Lung (tissue), 16 donors: Measurements from ENCODE around the gene FABP1. TPM values are rescaled to one million over a fixed set of nuclear protein-coding genes. Genes with fewer than 3 reads are reported as not detected.

Source experiments
- ATAC-seq: fragments of 200-7000 bp; cut with Tn5 transposase; one replicate; pipeline ENCODE4 v1.9.1; 2020; ENCODE audit warnings: moderate number of reproducible peaks; ENCODE audit not compliant: insufficient read depth, low FRiP score
- DNase-seq, 3 donors: peaks; one replicate each; pipeline ENCODE4 v3.0.0-alpha.2; 2013 to 2017
- H3K27ac ChIP-seq, 2 donors: one replicate each; pipeline ENCODE4 v1.5.1; 2013; ENCODE audit warnings: mild to moderate bottlenecking in 2 of 2, moderate library complexity in 2 of 2, control low read depth in 1 of 2, inconsistent platforms in 1 of 2, low read depth in 1 of 2, low read length in 1 of 2
- H3K27me3 ChIP-seq, 3 donors: one replicate each; pipeline ENCODE4 v1.5.1; 2013; ENCODE audit warnings: low read length in 2 of 3; ENCODE audit not compliant: control insufficient read depth in 3 of 3, insufficient read depth in 3 of 3
- H3K36me3 ChIP-seq, 4 donors: one replicate each; pipeline ENCODE4 v1.5.1; 2013; ENCODE audit warnings: low read length in 4 of 4, mild to moderate bottlenecking in 1 of 4, moderate library complexity in 1 of 4; ENCODE audit not compliant: control insufficient read depth in 4 of 4, insufficient read depth in 4 of 4
- H3K4me1 ChIP-seq, 5 donors: one replicate each; pipeline ENCODE4 v1.5.1; 2013; ENCODE audit warnings: low read length in 5 of 5, mild to moderate bottlenecking in 2 of 5, moderate library complexity in 1 of 5; ENCODE audit not compliant: control insufficient read depth in 5 of 5, insufficient read depth in 5 of 5
- H3K4me3 ChIP-seq: one replicate; pipeline ENCODE4 v1.5.1; 2013; ENCODE audit warnings: mild to moderate bottlenecking, control low read depth, moderate library complexity
- H3K9ac ChIP-seq, 2 donors: one replicate each; pipeline ENCODE4 v1.5.1; 2013; ENCODE audit warnings: low read length in 2 of 2, control low read depth in 1 of 2; ENCODE audit not compliant: insufficient read depth in 1 of 2
- H3K9me3 ChIP-seq, 4 donors: one replicate each; pipeline ENCODE4 v1.5.1; 2013; ENCODE audit warnings: low read length in 3 of 4, mild to moderate bottlenecking in 1 of 4, moderate library complexity in 1 of 4; ENCODE audit not compliant: control insufficient read depth in 4 of 4, insufficient read depth in 3 of 4
- CTCF ChIP-seq: IDR thresholded peaks from 2 replicates; pipeline ENCODE4 v1.5.1; 2012; ENCODE audit warnings: mild to moderate bottlenecking; ENCODE audit errors: control extremely low read depth, extremely low read depth
- WGBS, 2 donors: extraction: QIAGEN DNeasy Blood & Tissue Kit; methylation state at CpG; one replicate each; pipeline ENCODE4 v1.1.7; 2013; 5-methylcytosine and 5-hydroxymethylcytosine counted together
- long read RNA-seq, 5 donors: transcript quantifications; one replicate each; lab custom pipeline, GENCODE V29; 2026
- polyA plus RNA-seq, 2 donors: library from polyadenylated mRNA; stranded (reverse); fragments of 200-250 nt; gene quantifications; one replicate each; pipeline ENCODE4 v1.2.1, GENCODE V29; 2013
- total RNA-seq, 2 donors: library from RNA; depleted of rRNA in 1 of 2; stranded (reverse); fragments of >200 nt in 1 of 2; gene quantifications; one replicate each; pipeline ENCODE4 v1.2.1, GENCODE V29; 2014 to 2021
- donor health status: control.
- donor health status: control.
- donor health status: Bipolar disorder and iron deficiency.
- donor health status: healthy.
- donor health status: DM: yes; HTN: yes; CAD: no.

The FABP1 gene
- total RNA-seq = under 1 TPM in 1 of 2 donors, not detected in 1; 0.40 TPM
- polyA plus RNA-seq = 1 to 10 TPM in 1 of 2 donors, under 1 TPM in 1; 0.14 to 1.7 TPM
- long read RNA-seq, donor 1 = 0 reads
- long read RNA-seq, donor 2 = 0 reads
- long read RNA-seq, donor 3, partial matches to known transcripts = 0 of 3 reads
- long read RNA-seq, donor 3, other reads (novel, unspliced or antisense) = 0 of 3 reads
- long read RNA-seq, donor 4 = 0 reads
- long read RNA-seq, donor 5, partial matches to known transcripts = 0 of 1 reads
- long read RNA-seq, donor 5, other reads (novel, unspliced or antisense) = 0 of 1 reads

- DNase-seq (no peak), ATAC-seq (no peak)
- WGBS, 2 donors = 79 to 87% methylated on average over 12 of the region's 12 CpGs
- H3K4me1 ChIP-seq = no peaks in the 10 kb centered on the region
- no peak for TF ChIP-seq CTCF
- peaks cover 0 to 5% (median 3%) of the 10 kb centered on the region in 3 donors for H3K27me3 ChIP-seq
- H3K4me3 ChIP-seq = no peak within 1 kb of the TSS
- no peaks in the 10 kb centered on the region for H3K36me3 ChIP-seq
- no peak within 1 kb of the TSS for H3K27ac ChIP-seq
- peaks cover 0 to 5% (median 0%) of the 10 kb centered on the region in 4 donors for H3K9me3 ChIP-seq
- H3K9ac ChIP-seq = no peak within 1 kb of the TSS
Observed at GRCh38 chr2:88127888-88128653, at the start of gene FABP1. FABP1 (minus strand) TSS chr2:88128062; CDS start chr2:88128017, 45 bp downstream.

GRCh38 chr2:88177556-88177955 is 49.7 kb upstream of the FABP1 start:
- no peak for ATAC-seq
- DNase-seq = no peak
- H3K4me3 ChIP-seq = no peak overlapping the region
- no peak for TF ChIP-seq CTCF
- no peaks in the 10 kb centered on the region for H3K36me3 ChIP-seq
- H3K9me3 ChIP-seq = no peaks in the 10 kb centered on the region
- no peak overlapping the region for H3K9ac ChIP-seq
- no peak overlapping the region for H3K27ac ChIP-seq
- no peaks in the 10 kb centered on the region for H3K4me1 ChIP-seq
- WGBS, 2 donors = 84 to 93% methylated on average over 3 of the region's 3 CpGs
- no peaks in the 10 kb centered on the region for H3K27me3 ChIP-seq

- no peak overlapping the region for H3K9ac ChIP-seq
- H3K27me3 ChIP-seq = no peaks in the 10 kb centered on the region
- 76 to 84% methylated on average over 3 of the region's 3 CpGs for WGBS, 2 donors
- H3K4me1 ChIP-seq = peaks cover 0 to 2% (median 0%) of the 10 kb centered on the region in 5 donors
- H3K4me3 ChIP-seq = no peak overlapping the region
- no peaks in the 10 kb centered on the region for H3K9me3 ChIP-seq
- no peak for DNase-seq
- ATAC-seq = no peak
- no peak overlapping the region for H3K27ac ChIP-seq
- TF ChIP-seq CTCF = no peak
- H3K36me3 ChIP-seq = no peaks in the 10 kb centered on the region
Observed at GRCh38 chr2:88176352-88176984, 48.6 kb upstream of the FABP1 start.
